NCI-H1417 (cell line): ENCODE measurements around the gene PGBD5.
"Not testable (repeated sequence)": the region's sequence is repeated elsewhere in the genome, so short reads cannot be mapped to it uniquely, and the experiment has no call there.

Source experiments
- DNase-seq, 3 experiments: peaks; one replicate each; lab custom pipeline; 2025; lab: John Stamatoyannopoulos, UW

The PGBD5 gene

DNA sequence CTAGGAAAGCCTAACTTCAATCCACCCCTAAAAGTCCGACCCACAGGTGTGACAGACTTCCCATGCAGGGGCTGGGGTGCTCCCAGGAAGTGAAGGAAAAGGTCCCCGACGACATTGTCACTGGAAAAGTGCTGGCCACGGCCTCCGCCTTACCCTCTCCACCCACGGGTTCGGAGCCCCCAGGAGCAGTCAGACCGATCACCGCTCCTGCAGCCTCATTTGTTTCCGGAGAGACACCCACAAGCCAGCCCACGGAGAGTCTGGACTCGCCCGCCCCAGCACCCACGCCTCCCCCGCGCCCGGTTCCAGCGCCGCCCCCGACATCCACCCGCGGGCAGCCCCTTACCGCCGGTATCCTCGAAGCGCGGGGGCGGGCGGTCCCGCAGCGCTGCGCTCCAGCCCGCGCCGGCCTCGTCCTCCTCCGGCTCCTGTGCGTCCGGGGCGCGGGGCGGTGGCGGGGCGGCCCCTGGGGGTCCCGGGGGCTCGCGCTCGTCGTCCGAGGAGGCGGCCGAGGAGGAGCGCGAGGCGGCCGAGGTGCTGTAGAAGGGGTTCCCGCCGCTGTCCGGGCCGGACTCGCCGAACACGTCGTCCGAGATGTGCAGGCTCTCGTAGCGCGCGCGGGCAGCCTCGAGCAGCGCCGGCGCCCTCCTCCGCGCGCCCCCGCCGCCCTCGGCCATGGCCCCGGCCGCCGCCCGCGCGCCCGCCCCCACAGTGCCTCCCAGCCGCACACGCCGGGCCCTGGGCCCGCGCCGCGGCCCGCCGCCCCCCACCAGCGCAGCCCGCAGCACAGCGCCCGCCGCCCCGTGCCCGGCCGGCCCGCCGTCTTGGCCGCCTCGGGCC, 660 bp downstream of the PGBD5 start:
- DNase-seq = peak in 2 of 3 experiments; percentile 59

DNA sequence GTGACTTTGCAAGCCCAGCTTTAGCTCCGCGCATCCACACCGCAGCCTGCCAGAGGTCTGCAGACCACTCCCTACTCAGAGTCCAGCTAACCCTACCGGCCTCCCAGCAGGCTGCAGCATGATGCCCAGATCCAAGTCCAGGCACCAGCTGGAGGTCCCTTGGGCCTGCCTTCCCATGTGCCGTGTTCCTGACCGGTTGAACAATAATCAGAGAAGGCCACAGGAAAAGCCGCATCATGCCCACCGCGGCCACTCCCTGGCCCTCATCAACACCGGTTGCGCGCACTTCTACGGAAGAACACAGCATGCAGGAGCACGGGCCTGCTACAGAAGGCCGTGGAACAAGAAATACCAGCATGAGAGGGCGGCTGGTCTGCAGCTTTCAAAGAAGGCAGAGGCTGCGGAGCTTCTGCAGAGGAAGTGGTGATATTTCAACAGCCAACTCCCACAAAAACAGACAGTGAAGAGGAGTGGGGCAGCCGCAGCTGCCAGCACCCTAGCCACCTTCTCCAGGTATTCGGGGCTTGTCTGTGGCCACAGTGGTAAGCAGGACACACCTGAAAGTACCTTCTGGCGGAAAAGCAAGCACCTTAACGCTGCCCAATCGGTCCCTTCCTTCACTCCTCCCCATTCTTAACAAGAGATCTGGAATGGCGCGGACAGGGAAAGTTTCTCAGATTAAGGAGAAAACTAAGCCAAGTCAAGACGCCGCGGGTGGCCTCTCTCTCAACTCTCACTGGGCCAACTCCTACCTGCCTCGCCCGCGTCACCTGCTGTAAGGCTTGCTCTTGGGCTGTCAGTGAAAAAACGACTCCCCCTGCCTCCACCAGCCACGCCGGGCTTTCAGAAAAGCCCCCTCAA, 1.5 kb downstream of the PGBD5 start:
- peak in 2 of 3 experiments; percentile 58 to 66 for DNase-seq

DNA sequence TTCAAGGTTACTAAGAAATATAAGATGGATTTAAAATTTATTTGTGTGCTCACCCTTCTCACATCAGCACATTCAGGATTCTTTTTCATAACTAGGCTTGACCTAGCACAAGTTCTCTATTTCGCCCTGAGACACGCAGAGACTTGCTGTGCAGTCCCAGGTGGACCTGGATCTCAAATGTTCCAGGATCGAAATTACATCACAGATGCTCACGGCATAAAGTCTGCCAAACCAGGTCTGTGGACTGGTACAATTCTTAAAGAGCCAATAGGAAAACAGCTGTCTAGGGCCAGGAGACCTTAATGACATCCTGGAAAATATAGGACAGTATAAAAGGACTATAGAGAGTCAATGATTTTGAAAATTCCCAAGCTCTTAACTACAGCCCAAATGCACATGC, 2.2 kb downstream of the PGBD5 start:
- no peak for DNase-seq

DNA sequence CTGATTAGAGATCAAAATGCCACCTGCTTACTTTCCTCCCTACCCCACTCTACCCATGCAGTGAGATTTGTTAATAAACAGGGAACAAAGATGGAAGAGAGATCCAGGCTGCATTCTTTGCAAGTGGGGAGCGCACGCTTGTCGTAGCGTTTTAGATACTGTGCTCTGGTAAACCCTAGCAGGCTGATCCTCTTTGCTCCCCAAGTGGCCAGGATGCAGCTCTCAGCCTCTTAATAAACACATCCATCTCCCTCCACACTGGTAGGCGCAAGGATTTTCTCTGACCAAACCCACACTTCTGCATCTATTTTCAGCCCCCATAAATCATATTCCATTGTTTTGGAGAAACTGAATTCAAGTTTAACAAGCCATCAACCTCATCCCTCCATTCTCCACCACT, 2.9 kb downstream of the PGBD5 start:
- peak in 1 of 3 experiments; percentile 41 for DNase-seq

DNA sequence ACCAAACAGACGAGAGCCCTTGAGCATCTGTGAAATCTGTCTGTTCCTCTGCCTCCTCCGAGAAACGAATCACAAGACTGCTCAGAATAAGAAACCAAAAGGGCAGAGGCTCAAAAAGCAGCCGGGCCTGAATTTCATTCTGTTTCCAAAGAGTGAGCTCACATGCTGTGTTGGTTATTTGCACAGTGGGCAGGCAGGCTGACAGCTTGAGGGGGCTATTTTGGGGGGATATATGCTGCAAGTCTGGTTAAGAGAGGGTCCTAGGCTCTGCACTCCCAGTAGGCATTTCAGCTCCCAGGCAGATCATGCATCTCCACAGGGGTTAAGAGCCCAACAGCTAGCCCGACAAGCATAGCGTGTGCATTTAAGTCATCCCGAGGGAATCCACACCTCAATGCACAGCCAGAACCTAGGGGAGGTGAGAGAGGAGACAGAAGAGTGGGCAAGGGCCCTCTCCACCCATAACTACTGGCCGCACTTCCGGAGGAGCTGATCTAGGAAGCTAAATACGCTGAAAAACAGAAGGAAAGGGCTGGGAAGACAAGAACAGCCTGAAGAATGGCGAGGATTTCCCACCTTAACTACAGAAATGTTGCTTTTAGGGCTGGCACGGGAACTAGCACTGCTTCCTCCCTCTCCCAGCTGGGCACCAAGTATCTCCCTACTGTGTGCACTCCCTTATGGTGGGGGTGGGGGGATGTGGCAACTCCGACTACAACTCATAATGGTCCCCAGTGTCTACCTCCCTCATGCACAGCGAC, 3.7 kb downstream of the PGBD5 start:
- peak in 2 of 3 experiments; percentile 27 to 54 for DNase-seq

DNA sequence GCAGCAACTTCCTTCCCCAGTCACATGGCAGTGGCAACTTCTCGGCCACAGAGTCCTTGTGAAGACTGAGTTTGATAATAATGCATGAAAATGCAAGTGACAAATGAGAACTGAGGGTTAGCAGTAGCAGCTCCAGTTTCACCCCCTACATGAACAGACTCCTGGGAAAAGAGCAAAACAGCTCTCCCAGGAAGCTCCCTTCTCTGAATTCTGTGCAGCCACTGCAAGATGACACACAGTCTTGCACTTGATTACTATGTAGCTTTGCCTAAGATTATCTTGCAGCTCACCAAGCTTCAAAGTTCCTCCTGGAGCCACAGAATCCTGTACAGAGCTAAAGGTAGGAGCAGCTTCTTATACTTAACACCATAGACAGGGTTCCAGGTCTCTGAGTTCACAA, 4.7 kb downstream of the PGBD5 start:
- DNase-seq = no peak

DNA sequence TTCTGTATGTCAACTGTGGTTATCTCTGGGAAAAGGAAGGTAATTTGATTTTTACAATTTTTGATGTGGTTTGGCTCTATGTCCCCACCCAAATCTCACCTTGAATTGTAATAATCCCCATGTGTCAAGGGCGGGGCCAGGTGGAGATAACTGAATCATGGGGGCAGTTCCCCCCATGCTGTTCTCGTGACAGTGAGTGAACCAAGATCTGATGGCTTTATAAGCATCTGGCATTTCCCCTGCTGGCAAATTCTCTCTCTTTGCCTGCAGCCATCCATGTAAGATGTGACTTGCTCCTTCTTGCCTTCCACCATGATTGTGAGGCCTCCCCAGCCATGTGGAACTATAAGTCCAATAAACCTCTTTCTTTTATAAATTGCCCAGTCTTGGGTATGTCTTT, 5.8 kb downstream of the PGBD5 start:
- DNase-seq = not testable (repeated sequence)

DNA sequence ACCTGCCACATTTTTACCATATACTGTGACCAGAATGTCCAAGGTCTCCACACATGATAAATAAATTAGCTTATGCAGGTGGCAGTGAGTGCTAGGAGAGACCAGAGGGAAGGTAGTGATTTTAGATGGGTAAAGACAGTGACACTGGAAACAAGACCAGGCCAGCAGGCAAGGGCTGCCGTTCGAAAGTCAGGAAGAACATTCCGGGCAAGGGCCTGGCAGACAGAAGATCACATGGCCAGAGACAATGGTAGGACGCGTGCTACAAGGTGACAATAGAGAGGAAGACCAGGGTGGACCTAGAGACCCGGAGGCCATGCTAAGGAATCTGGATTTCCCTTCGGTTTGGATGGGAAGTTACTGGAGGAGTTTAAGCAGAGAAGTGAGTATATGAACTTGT, 9.7 kb downstream of the PGBD5 start:
- DNase-seq = no peak

DNA sequence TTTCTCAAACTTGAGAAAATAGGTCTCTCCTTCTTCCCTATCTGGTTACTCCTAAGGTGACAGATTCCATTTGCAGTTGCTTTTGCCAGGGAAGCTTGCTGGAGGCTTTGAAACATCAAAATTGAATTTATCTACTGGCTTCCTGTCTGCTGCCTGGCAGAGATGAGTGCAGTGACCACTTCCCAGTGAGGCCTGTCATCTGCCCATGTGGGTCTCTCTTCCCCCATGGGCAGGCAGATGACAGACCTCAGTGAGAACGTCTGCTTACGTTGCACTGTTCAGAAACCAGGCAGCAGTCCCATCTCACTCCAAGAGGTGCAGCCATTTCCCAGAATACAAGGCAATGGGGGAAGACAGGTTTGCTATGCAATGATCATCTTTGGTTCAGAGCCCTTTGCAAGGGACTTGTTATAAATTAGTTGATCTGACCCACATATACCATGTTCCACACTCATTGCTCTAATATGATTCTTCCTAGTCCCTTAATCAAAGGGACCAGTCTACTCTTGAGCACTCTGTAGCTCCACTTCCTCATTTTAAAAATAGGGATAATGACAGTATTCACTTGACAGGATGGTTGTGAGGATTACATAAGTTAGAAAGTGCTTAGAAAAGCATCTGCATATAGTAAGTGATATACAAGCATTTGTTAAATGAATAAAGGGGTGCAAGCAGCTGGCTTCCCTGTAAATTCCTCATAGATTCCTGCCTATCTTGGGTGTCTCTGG, 10.6 kb downstream of the PGBD5 start:
- DNase-seq = no peak

DNA sequence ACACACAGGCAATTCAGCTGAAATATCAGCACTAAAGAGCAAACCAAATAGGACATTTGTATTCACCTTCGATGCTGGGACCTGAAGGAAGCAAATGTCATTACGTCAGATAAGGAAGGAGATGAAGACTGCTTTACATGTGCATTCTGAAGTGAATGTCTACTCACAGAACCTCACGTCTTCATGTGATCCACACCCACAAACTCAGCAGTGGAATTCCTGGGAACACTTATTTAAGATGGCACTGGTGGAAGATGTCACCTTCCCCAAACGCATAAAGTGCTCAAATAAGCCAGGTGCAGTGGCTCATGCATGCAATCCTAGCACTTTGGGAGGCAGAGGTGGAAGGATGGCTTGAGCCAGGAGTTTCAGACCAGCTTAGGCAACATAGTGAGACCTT, 11.4 kb downstream of the PGBD5 start:
- no peak for DNase-seq

DNA sequence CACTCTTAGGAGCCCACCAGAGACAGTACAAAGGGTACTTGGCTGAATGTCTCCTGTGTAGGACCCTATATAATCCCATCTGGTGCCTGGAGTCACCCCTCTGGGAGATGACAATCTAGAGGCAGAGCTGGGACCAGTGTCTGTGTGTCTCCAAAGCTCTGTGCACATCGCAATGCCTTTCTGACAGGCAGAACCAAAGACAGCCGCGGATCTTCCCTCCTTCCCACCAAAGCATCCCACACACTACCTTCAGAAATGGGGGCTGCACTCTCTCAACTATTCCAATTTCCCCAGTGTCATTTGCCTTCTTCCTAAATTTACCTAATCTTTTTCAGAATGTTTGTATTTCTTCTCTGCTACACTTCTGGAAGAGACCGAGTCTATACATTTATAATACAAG, 12.0 kb downstream of the PGBD5 start:
- no peak for DNase-seq

DNA sequence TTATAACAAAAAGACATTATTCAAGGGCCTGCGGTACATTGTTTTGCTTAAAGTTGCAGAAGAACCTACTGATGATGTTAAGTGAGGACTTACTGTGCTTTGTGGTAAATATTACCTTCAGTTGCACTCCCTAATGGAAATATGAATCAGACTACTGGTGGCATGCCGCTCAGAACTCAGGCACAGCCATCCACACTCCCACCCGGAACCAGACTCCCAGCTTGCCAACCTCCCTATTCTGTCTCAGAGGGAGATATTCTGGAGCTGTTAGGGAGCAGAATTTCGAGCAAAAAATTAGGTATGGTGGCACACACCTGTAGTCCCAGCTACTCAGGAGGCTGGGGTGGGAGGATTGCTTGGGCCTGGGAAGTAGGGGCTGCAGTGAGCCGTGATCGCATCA, 13.1 kb downstream of the PGBD5 start:
- no peak for DNase-seq

DNA sequence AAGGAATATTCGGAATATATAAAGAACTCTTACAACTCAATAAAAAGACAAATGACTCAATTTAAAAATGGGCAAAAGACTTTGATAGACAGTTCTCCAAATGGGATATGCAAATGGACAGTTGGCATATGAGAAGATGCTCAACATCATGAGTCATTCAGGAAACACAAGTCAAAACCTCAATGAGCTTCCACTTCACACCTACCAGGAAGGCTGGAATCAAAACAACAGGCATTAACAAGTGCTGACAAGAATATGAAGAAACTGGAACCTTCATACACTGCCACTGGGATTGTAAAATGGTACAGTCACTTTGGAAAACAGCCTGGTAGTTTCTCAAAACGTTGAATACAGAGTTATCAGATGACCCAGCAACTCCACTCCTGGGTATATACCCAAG, 17.2 kb downstream of the PGBD5 start:
- DNase-seq = no peak

DNA sequence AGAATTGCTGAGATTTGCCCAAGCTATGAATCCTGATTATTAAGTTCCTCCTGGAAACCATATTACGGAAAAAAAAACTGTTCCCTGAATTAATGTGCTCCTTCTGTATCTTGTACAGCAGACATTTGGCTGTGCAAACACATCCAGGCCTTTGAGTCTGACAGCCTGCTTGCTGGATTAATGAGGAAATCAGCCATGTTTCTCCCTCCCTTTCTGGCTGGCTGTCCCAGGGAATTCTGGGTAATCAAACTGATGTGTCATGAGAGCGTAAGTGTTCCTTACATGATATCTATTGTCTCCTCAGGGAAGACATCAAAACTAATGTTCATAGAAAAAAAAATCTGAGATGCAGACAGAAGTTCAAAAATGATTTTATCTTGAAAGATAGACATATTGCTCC, 18.8 kb downstream of the PGBD5 start:
- DNase-seq = peak in 1 of 3 experiments; percentile 41

DNA sequence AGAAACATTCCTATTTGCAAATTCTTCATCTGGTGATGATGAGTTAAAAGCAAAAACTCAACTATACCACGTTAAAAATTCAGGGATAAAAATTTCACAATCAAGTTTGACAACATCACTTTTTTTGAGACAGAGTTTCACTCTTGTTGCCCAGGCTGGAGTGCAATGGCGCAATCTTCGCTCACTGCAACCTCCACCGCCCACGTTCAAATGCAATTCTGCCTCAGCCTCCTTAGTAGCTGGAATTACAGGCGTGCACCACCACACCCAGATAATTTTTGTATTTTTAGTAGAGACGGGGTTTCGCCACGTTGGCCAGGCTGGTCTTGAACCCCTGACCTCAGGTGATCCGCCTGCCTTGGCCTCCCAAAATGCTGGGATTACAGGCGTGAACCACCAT, 19.4 kb downstream of the PGBD5 start:
- DNase-seq = not testable (repeated sequence)

DNA sequence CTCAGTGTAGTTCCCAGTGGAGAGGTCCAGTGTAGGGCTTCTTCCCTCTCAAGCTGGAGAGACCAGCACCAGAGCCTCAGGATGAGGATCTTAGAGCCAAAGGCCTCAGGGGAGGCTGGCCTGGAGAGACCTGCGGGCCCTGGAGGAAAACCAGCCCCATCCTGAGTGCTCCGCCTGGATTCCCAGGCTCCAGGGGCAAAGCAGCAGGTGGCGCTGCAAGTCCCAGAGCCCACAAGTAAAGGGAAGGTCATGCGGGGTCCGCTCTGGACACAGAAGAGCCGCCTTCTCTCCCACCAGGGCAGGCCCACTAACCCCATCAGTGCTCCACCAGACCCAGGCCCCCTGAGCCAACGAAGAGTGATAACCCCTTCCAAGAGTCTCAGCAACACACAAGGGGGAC, 22.7 kb downstream of the PGBD5 start:
- DNase-seq = no peak

DNA sequence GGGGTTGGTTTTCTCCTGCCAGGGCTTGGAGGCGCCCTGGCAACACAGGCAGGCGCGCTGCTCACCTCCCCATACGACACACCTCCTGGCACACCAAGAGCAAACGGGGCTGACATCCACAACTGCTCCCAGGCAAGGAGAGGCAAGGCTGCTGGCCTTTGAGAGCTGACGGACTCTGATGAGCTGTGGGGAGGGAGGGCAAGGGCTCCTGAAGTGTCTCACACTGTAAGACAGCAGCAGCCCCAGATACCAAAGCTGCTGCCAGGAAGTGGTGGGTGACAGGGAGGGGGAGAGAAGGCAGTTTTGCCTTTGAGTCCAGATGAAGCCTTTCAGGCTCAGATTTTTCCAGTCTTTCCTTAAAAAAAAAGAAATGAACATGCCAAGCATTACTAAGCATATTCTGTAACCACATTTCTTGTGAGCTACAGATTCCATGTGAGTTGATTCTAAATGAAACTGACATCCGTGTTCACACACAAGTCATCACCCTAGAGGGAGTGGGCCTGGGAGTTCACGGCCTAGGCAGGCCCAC, 24.3 kb downstream of the PGBD5 start:
- no peak for DNase-seq

DNA sequence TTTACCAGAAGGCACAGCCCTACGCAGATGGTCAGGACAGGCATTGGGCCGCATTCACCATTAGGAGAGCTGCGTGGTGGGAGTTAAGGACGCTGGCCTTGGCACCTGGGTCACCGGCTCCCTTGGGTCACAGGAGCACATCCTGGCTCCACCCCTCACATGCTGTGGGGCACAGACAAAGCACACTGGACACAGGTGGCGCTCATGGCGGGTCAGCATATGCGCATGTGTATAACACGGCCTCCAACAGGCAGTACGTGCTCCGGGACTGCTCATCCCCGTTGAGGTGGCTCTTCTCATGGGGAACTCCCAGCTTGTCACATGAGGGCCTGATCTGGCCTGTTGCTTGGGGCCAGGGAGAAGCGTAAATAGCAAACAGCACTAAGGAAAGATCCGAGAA, 25.0 kb downstream of the PGBD5 start:
- no peak for DNase-seq

DNA sequence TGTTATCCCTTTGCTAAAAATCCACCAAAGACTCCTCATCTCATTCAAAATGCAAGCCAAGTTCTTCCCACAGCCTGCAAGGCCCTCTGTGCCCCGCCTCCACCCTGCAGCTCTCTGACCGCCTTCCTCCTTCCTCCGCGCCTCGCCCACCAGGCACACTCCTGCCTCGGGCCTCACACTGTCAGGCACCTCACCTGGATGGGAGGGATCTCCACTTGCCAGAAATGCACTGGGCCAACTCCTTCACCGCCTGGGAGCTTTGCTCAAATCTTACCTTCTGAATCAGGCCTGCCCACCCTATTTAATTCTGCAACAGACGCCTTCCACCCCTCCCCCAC, 26.2 kb downstream of the PGBD5 start:
- no peak for DNase-seq

DNA sequence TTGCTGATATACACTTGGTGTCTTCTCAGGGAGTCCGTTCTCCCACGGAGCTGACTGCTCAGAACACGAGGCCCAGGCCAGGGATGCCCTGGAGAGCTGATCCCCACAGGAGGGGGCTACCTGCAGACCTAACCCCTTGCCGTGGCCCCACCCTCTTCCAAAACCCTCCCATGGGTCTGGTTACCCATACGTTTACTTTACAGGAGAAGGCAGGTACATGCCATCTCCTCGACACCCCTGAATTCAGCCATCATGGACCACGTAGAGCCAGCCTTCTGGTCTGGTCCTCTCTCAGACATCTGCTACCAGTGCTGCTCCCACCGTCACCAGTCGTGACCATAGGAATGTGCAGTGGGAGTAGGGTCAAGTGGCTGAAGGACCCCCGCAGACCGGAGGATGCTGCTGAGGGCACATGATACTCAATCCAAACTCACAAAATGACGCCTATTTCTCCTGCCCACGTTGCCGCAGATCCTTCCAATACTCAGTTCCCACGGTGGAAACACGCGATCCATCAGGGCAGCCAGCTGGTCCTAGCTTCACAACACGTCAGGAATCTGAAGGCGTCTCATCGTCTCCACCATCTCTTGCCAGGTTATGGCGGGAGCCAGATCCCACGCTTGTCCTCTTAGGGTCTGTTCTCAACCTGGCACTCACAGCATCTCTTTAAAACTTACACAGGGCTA, 26.7 kb downstream of the PGBD5 start:
- DNase-seq = no peak

DNA sequence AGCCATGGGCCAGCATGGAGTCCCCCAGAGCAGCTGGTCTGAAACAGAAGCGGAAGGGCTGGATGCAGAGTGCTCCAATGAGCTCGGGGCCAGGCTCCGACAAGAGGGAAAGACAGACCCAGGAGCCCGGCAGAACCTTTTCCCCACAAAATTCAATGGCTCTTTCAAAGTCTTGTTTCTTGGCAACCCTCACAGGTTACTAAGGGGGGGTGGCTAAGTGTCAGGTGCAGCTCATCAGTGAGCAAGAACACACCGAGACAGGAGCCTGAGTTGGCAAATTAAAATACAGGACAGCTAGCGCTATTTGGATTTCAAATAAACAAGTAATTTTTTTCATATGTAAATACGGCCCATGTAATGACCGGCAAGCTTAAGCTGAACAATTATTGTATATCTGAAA, 27.3 kb downstream of the PGBD5 start:
- DNase-seq = no peak
